Globus pallidus (tissue), 1 donor: ENCODE results near the gene CFAP99.

ENCODE experiments used
- DNase-seq: peaks from one replicate; pipeline ENCODE4 v3.0.0-alpha.2; 2015; ENCODE audit warnings: low spot score

CFAP99 gene

GRCh38 chr4:2470791-2471190 lies 52.0 kb downstream of the CFAP99 start:
- DNase-seq = no peak

- DNase-seq = no peak
Observed at GRCh38 chr4:2472187-2472586, 53.4 kb downstream of the CFAP99 start.

GRCh38 chr4:2478229-2478628 lies 59.5 kb downstream of the CFAP99 start:
- no peak for DNase-seq

GRCh38 chr4:2480649-2481048 lies 61.9 kb downstream of the CFAP99 start:
- no peak for DNase-seq

- DNase-seq = no peak
Observed at GRCh38 chr4:2482192-2482591, 63.4 kb downstream of the CFAP99 start.

GRCh38 chr4:2482693-2483092 lies 63.9 kb downstream of the CFAP99 start:
- peak; percentile 55 for DNase-seq

GRCh38 chr4:2483237-2483636 lies 64.5 kb downstream of the CFAP99 start:
- DNase-seq = no peak

GRCh38 chr4:2484185-2484584 lies 65.4 kb downstream of the CFAP99 start:
- DNase-seq = no peak

GRCh38 chr4:2484993-2485392 lies 66.2 kb downstream of the CFAP99 start:
- DNase-seq = peak; percentile 73

- no peak for DNase-seq
Observed at GRCh38 chr4:2485956-2486355, 67.2 kb downstream of the CFAP99 start.

GRCh38 chr4:2486981-2487380 lies 68.2 kb downstream of the CFAP99 start:
- DNase-seq = no peak

GRCh38 chr4:2487632-2488031 lies 68.9 kb downstream of the CFAP99 start:
- DNase-seq = no peak

- no peak for DNase-seq
Observed at GRCh38 chr4:2489081-2489805, 70.5 kb downstream of the CFAP99 start.

GRCh38 chr4:2489841-2490552 lies 71.2 kb downstream of the CFAP99 start:
- no peak for DNase-seq

- no peak for DNase-seq
Observed at GRCh38 chr4:2492970-2493369, 74.2 kb downstream of the CFAP99 start.

GRCh38 chr4:2494992-2495391 lies 76.2 kb downstream of the CFAP99 start:
- no peak for DNase-seq

- DNase-seq = no peak
Observed at GRCh38 chr4:2497324-2497723, 78.6 kb downstream of the CFAP99 start.

GRCh38 chr4:2497931-2498330 lies 79.2 kb downstream of the CFAP99 start:
- peak; percentile 55 for DNase-seq

- DNase-seq = no peak
Observed at GRCh38 chr4:2500547-2500946, 81.8 kb downstream of the CFAP99 start.

GRCh38 chr4:2501034-2501594 lies 82.4 kb downstream of the CFAP99 start:
- DNase-seq = no peak

- no peak for DNase-seq
Observed at GRCh38 chr4:2503809-2504208, 85.1 kb downstream of the CFAP99 start.

GRCh38 chr4:2507259-2507658 lies 88.5 kb downstream of the CFAP99 start:
- DNase-seq = no peak

- no peak for DNase-seq
Observed at GRCh38 chr4:2507855-2508254, 89.1 kb downstream of the CFAP99 start.
